MCF 10A (cell line): ENCODE measurements around the gene SLC34A1. TPM values are rescaled to one million over a fixed set of nuclear protein-coding genes. Genes with fewer than 3 reads are reported as not detected.
"Not testable (repeated sequence)": the region's sequence is repeated elsewhere in the genome, so short reads cannot be mapped to it uniquely, and the experiment has no call there.

Experiments
- BruUV-seq: library from RNA; stranded (reverse); fragments of 400-500 nt; replicated peaks from 2 replicates; lab custom pipeline; 2021; lab: Mats Ljungman, UMichigan
- CTCF ChIA-PET: fragments of 300-600 bp; sonication (Branson Sonifier 250); formaldehyde crosslinking; extraction: SDS; loops from one replicate; lab custom pipeline; 2021; ENCODE audit warnings: antibody characterized with exemption, inconsistent platforms; lab: Yijun Ruan, JAX
- POLR2A ChIA-PET: fragments of 300-600, 350-650 bp; sonication (Branson Sonifier 250); formaldehyde crosslinking; extraction: SDS; loops from one replicate; lab custom pipeline; 2020; ENCODE audit warnings: antibody characterized with exemption, inconsistent platforms; lab: Yijun Ruan, JAX
- DNase-seq: peaks from one replicate; pipeline ENCODE4 v3.0.0-alpha.2; 2018; ENCODE audit not compliant: unreplicated experiment
- H3K27ac Mint-ChIP-seq: one replicate; pipeline ENCODE4 v1.8.0; 2022; ENCODE audit warnings: mild to moderate bottlenecking, low read depth, mixed read lengths; ENCODE audit not compliant: unreplicated experiment
- H3K27me3 Mint-ChIP-seq: one replicate; pipeline ENCODE4 v1.8.0; 2022; ENCODE audit warnings: mixed read lengths; ENCODE audit not compliant: insufficient read depth, unreplicated experiment
- H3K36me3 Mint-ChIP-seq: one replicate; pipeline ENCODE4 v1.8.0; 2022; ENCODE audit warnings: mild to moderate bottlenecking, moderate library complexity, mixed read lengths; ENCODE audit not compliant: insufficient read depth, unreplicated experiment
- H3K4me1 Mint-ChIP-seq: one replicate; pipeline ENCODE4 v1.8.0; 2022; ENCODE audit warnings: mixed read lengths; ENCODE audit not compliant: insufficient read depth, unreplicated experiment
- H3K4me3 Mint-ChIP-seq: one replicate; pipeline ENCODE4 v1.8.0; 2022; ENCODE audit warnings: mild to moderate bottlenecking, moderate library complexity, mixed read lengths; ENCODE audit not compliant: unreplicated experiment
- H3K9me3 Mint-ChIP-seq: one replicate; pipeline ENCODE4 v1.8.0; 2022; ENCODE audit warnings: mixed read lengths; ENCODE audit not compliant: unreplicated experiment
- CTCF ChIP-seq: fragments of 200-600 bp; IDR thresholded peaks from one replicate; pipeline ENCODE4 v1.8.0; 2022; ENCODE audit warnings: antibody characterized with exemption, mild to moderate bottlenecking; ENCODE audit not compliant: unreplicated experiment
- intact Hi-C: fragments of 100-400 bp; cut with micrococcal nuclease; formaldehyde crosslinking; loops from 2 replicates; pipeline ENCODE4 v1.14.1; 2022
- total RNA-seq: library from RNA; stranded (reverse); gene quantifications from 2 replicates; pipeline ENCODE4 v1.2.3, GENCODE V29; 2022

The SLC34A1 gene
- total RNA-seq, 1 experiment from 2014 or later: not detected

GRCh38 chr5:177412603-177413233 lies 28.5 kb downstream of the SLC34A1 start:
- POLR2A ChIA-PET: interaction anchor here (0.7 to 7.6 kb wide), 3 partner anchors 9 to 104 kb away, joined by 3 to 36 read pairs (median 20); partner anchors contain the start of genes DDX41 and GRK6
- Mint-ChIP-seq H3K27ac (no peak overlapping the region), H3K9me3 (no peaks in the 10 kb centered on the region), H3K4me3 (no peak overlapping the region), H3K36me3 (peaks cover 8% of the 10 kb centered on the region), H3K4me1 (no peaks in the 10 kb centered on the region), H3K27me3 (no peaks in the 10 kb centered on the region)
- no peak for DNase-seq
- CTCF ChIA-PET: interaction anchor here (1.4 to 2.4 kb wide), 2 partner anchors 9 to 22 kb away, joined by 3 to 10 read pairs; no protein-coding TSS in a partner anchor
- no TSS peak for BruUV-seq
- no peak for TF ChIP-seq CTCF
- intact Hi-C loops: no loop called here

GRCh38 chr5:177414481-177414880 lies 30.2 kb downstream of the SLC34A1 start:
- BruUV-seq: no TSS peak
- H3K27ac Mint-ChIP-seq: no peak overlapping the region
- no peak for TF ChIP-seq CTCF
- POLR2A ChIA-PET: interaction anchor here (0.9 to 7.6 kb wide), 4 partner anchors 11 to 40 kb away, joined by 3 to 36 read pairs (median 12); partner anchors contain the start of gene GRK6
- no peak overlapping the region for H3K4me3 Mint-ChIP-seq
- intact Hi-C loops: no loop called here
- no peaks in the 10 kb centered on the region for H3K9me3 Mint-ChIP-seq
- peaks cover 8% of the 10 kb centered on the region for H3K36me3 Mint-ChIP-seq
- no peak for DNase-seq
- CTCF ChIA-PET: interaction anchor here (0.7 to 3.6 kb wide), 7 partner anchors 10 to 757 kb away, joined by 3 to 37 read pairs (median 5); no protein-coding TSS in a partner anchor
- no peaks in the 10 kb centered on the region for H3K27me3 Mint-ChIP-seq
- no peaks in the 10 kb centered on the region for H3K4me1 Mint-ChIP-seq

GRCh38 chr5:177417081-177417480 lies 32.8 kb downstream of the SLC34A1 start:
- H3K27me3 Mint-ChIP-seq, H3K27ac Mint-ChIP-seq, DNase-seq, H3K9me3 Mint-ChIP-seq, H3K4me3 Mint-ChIP-seq, H3K4me1 Mint-ChIP-seq, BruUV-seq, intact Hi-C loops, H3K36me3 Mint-ChIP-seq: not testable (repeated sequence)
- POLR2A ChIA-PET: interaction anchor here (0.7 to 7.6 kb wide), 3 partner anchors 9 to 880 kb away, joined by 4 to 36 read pairs (median 11); partner anchors contain the start of gene GRK6
- CTCF ChIA-PET: interaction anchor here (0.7 to 3.6 kb wide), 6 partner anchors 9 to 107 kb away, joined by 3 to 37 read pairs (median 4); no protein-coding TSS in a partner anchor

GRCh38 chr5:177419046-177419445 lies 34.8 kb downstream of the SLC34A1 start:
- peak; percentile 63 for DNase-seq
- ChIA-PET CTCF (interaction anchor here (0.6 to 14.3 kb wide), 2 partner anchors 13 to 51 kb away, joined by 3 to 134 read pairs; partner anchors contain the start of gene F12), POLR2A (interaction anchor here (0.7 to 7.6 kb wide), 2 partner anchors 15 to 28 kb away, joined by 4 to 36 read pairs; no protein-coding TSS in a partner anchor)
- no peaks in the 10 kb centered on the region for H3K27me3 Mint-ChIP-seq
- no peaks in the 10 kb centered on the region for H3K36me3 Mint-ChIP-seq
- no peak overlapping the region for H3K27ac Mint-ChIP-seq
- no TSS peak for BruUV-seq
- intact Hi-C loops: no loop called here
- no peak overlapping the region for H3K4me3 Mint-ChIP-seq
- H3K4me1 Mint-ChIP-seq: no peaks in the 10 kb centered on the region
- TF ChIP-seq CTCF: no peak
- H3K9me3 Mint-ChIP-seq: no peaks in the 10 kb centered on the region

- intact Hi-C loops, H3K4me3 Mint-ChIP-seq, BruUV-seq, H3K27ac Mint-ChIP-seq, DNase-seq, H3K36me3 Mint-ChIP-seq, H3K9me3 Mint-ChIP-seq, H3K4me1 Mint-ChIP-seq, H3K27me3 Mint-ChIP-seq: not testable (repeated sequence)
- ChIA-PET POLR2A (interaction anchor here (0.6 to 1.2 kb wide), 3 partner anchors 17 to 112 kb away, joined by 3 to 4 read pairs (median 3); no protein-coding TSS in a partner anchor), CTCF (interaction anchor here (0.6 to 14.3 kb wide), 2 partner anchors 15 to 307 kb away, joined by 3 to 134 read pairs; partner anchors contain the start of gene F12)
Measured at GRCh38 chr5:177420472-177420871, 36.2 kb downstream of the SLC34A1 start.
